ENCODE data around the gene PPP4R3A.

GRCh38 chr14:91510171-91511042, at the start of gene PPP4R3A:
- TF ChIP-seq, protein P1, sequence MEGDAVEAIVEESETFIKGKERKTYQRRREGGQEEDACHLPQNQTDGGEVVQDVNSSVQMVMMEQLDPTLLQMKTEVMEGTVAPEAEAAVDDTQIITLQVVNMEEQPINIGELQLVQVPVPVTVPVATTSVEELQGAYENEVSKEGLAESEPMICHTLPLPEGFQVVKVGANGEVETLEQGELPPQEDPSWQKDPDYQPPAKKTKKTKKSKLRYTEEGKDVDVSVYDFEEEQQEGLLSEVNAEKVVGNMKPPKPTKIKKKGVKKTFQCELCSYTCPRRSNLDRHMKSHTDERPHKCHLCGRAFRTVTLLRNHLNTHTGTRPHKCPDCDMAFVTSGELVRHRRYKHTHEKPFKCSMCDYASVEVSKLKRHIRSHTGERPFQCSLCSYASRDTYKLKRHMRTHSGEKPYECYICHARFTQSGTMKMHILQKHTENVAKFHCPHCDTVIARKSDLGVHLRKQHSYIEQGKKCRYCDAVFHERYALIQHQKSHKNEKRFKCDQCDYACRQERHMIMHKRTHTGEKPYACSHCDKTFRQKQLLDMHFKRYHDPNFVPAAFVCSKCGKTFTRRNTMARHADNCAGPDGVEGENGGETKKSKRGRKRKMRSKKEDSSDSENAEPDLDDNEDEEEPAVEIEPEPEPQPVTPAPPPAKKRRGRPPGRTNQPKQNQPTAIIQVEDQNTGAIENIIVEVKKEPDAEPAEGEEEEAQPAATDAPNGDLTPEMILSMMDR (IDR thresholded peaks at IDR 0.05) = no peak
- TF ChIP-seq EZH2 (IDR thresholded peaks at IDR 0.05) (peak; percentile 40), EZH2phosphoT487 (IDR thresholded peaks at IDR 0.05) (no peak)

Measured in neural progenitor cell (in vitro differentiated cells).